ENCODE measurements around the gene ZNF827.

ZNF827 gene

DNA sequence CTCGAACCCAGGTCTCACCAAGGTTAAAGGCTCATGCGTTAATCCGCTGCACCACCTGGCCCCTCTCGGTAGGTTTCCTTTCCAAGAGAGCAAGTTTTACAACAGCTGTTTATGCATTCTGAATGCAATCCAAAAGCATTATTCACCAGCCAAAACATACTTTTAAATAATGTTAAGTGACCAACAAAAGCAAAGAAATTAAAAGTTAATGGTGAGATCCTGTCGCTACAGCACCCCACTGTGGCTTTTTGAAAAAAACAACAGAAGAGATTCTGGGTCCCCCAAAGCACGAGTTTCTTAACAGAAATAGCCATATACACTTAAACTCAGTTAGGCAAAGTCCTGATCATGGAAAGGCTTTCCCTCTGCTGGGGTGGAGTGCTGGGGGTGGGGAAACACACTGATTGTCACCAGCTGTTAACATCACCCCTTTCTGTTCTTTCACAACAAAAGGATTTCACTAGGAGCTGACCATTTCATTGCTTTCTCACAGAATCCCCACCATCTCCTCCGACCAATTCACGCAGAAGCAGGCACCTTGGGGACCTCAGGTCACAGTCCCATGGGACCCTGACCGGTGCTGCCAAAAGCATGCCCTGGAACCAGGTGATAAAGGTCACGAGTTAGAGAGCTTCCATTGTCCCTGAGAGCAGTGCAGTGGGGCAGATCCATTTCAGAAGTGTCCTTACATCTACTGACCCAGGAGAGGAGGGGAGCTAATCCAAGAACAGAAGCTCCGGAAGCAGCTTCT is 51.2 kb downstream of the ZNF827 start:
- peak; percentile 69 for DNase-seq

DNA sequence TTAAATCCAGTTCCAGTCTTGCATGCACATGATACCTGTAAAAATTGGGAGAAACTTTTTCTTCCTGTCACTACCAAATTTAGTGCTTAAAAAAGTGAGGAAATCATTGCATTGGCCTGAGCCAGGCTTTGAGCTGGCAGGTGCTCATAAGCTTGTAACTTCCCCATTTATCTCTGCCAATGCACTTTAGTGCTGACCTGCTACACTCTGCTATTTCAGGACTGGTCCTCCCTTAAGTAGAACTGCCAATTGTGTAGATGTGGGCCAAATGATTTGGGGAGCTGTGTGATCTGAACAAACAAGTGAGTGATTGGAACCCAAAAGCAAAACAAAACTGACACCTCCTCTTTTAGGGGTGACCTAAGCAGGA is 51.8 kb downstream of the ZNF827 start:
- DNase-seq: peak; percentile 51

DNA sequence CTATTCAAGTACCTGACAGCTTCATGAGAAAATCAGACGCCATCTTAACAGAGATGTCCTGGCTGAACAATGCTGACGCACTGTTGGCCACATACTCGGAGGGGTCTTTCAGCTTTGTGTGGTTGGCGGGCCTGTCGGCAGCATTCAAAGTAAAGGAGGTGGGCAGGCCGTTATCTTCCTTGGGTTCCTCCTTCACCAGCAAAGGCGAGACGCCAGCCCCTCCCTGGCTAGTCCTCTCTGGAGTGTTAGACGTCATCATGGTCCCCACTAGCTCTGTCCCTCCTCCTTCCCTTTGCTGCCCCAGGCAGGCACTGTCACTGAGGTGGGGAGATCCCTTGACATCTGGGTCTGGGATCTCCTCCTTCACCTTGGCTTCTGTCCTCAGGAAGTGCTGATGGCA is 53.0 kb downstream of the ZNF827 start:
- no peak for DNase-seq

DNA sequence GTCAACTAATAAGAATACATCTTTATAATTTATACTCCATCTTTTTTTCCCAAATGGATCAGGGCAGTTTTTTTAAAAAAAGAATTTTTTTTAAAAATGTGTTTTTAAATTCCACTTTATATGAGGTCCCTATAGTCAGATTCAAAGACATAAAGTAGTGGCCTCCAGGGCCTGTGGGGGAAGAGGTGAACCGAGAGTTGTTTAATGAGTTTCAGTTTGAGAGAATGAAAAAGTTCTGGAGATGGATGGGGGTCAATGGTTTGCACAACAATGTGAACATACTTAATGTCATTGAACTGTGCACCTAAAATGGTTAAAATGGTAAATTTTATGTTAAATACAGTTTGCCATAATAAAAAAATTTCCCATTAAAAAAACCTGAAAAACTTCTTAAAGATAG is 53.8 kb downstream of the ZNF827 start:
- DNase-seq: no peak

DNA sequence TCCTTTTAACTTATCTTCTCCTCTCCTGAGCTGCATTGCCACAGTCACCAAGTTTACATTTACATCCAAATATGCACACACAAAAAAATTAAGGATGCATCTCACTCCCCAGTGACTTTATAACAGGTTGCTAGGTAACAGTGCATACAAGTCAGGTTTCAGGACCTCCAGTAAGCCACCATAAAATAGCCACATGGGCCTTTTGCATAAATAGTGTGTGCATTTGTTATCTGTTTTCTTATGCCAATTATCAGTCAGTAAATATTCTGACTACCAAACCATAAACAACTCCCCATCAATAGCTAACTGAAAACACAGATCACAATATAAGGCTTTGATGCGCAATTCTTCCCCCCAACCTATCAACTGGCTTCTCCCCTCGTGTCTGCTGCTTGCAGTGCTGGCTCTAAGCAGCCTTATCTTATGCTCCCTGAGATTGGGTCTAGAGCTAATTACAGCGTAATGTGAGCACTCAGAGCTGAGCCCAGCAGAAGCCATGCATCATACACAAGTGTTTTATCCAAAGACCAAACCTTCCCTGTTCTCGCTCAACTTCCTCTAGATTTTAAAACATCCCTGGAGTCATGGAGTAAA is 55.4 kb downstream of the ZNF827 start:
- DNase-seq: no peak

DNA sequence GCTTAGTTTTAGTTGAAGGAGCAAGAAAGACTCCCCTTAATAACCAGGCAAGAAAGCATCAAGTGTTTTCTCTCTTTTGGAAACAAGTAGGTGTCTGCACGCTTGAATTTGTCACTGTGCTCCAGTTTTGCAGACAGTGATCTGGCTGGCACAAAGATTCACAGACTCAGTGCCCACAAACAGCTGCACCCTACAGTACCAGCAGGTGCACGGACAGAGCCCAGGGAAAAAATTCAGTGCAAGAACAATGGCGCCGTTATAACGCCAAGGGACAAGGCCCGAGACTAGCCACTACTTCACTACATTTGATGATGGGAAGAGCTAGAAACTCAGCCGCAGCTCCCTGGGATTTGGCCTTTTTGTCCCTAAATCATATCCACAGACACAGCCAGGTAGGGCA is 56.0 kb downstream of the ZNF827 start:
- DNase-seq: peak; percentile 49

DNA sequence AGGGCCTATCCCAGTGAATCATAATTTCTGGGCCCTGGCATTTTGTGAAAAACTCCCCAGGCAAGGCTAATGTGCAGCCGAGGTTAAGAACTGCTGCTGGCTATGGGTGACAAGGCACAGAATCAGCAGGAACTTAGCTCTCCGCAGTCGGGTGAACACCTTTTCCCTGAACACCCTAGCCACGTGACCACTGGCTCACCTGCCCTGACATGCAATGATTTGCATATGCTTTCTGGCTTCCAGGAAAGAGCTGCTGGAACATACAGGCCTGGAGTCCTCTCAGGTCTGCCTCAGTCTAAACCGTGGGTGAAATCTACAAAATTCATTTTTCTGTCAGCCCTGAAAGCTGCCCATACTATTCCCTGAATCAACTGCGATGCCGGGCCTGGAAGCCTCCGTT is 56.6 kb downstream of the ZNF827 start:
- DNase-seq: no peak

DNA sequence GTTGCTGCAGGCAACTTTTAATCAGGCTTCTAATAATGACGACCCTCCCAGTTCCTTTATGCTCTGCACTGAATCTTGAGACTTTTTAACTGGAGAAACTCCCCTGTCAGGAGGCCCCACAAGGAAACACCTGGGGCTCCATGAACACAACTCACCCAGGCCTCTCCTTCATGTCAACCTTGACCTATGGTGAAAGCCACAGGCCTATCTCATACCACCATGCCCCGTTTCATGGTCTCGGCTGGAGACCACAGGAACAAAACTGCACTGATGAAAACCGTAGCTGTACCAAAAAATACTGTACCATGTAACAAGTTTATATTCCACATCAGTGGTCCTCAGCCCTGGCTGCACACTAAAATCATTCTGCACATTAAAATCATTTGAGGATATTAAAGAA is 57.0 kb downstream of the ZNF827 start:
- DNase-seq: no peak

DNA sequence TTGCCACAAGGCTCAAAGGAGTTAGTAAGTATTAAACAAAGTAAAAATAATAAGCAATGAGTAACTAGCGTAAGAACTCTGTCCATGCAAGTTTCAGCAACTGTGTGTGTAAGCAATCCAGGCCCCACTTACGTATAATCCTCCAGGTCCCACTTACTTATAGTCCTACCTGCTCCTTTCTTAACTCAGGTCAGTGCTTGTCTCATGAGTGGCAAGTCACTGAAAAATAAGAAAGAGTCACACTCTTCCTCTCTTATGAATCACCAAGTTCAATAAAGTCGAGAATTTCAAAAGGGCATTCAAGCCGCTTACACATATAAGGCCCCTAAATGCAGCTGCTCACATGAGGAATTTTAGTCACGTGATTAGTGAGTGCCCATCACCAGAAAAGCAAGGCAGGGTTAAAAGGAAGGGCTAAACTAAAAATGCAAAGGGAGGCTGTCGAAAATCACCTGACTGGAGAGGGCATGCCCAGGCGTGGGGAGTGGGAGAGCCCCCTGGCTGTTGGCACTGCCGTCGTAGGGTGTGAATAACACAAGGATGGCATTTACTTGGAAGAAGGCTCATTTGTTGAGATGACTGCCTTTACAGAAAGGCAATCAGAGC is 58.2 kb downstream of the ZNF827 start:
- DNase-seq: no peak

DNA sequence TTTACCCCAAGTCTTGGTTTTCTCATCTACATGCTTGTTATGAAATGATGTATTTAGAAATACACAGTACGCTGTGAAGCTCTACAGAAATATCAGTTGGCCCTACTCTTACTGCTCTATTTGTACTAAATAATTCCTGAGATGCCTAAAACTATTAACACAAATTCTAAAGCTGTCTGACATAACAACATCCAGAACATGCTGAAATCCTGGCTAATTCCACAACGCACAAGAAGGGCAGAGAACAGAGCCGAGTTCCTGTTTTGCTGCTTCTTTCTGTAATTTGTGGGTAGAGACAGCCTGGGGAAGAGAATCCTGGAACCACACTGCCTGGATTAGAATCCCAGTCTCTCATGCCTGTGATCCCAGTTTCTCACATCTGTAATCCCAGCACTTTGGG is 59.0 kb downstream of the ZNF827 start:
- DNase-seq: no peak

DNA sequence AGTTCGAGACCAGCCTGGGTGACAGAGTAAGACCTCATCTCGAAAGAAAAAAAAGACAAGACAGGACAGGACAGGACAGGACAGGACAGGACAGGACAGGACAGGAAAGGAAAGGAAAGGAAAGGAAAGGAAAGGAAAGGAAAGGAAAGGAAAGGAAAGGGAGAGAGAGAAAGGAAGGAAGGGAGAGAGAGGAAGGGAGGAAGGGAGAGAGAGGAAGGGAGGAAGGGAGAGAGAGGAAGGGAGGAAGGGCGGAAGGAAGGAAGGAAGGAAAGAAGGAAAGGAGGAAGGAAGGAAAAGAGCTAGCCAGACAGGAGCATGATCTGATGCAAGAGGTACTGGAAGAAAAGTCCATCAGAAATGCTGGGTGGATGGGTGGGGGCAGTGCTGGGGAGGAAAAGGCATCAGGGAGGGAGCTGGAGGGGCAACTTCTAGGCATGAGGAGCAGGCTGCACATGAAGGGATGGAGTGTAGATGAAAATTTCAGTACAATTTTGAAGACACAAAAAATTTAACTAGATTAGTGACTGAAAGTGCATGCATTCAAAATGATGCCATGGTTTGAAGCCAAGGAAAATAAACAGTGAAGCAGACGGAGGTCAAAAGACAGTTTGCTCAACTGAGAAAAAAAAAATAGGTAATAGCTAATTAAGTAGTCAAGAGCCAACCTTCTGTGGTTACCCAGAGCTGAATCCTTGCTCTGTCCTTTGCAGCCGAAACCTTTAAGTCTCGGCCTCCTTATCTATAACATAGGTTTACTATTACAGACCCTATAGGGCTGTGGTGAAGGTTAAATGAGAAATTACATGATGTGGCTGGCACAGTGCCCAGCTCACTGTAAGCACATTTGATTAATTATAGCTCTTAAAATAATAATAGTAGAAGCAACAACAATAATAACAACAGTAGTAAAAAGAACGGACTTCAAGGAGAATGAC is 59.9 kb downstream of the ZNF827 start:
- DNase-seq: no peak

DNA sequence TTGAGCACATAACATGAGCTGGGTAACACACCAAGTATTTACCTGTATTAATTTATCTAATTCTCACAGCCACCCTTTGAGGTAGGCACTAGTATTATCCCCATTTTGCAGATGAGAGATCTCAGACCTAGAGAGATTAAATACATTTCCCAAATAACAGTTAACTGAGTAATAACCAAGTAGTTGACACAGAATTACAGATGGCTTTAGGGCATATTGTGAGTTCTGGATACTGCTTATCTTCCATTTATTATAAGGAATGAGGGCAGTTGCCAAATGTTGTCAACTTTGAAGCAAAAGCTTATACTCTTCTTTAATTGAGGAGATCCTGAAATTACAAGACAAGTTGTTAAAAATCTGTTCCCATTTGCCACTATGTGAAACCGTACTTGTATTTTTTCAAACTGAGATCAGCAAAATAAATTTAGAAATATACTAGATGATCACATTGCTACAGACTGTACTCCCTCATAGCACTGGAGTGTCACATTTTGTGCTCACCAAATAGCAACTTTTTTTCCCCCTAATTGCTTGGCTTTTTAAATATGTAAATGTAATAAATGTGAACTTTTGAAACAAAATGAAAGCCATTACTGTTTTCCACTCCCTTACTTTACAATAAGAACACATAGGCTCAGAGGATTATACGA is 62.0 kb downstream of the ZNF827 start:
- DNase-seq: no peak

DNA sequence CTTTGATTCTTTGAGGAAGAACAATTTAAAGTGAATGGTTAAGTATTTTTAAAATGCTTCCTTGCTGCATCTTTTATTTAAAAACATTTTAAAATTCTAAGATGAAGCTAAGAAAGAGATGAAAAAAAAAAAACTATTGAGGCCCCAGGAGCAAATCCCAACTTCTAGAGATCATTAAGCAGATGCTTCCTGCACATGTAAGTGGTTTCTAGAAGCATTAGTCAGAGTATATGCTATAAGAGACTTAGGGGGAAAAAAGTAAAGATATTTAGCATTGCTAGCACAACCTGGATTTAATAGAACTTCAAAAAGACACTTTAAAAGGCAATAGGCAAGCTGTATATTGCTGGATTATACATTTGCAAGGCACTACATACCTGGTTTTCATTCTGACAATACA is 64.7 kb downstream of the ZNF827 start:
- no peak for DNase-seq

DNA sequence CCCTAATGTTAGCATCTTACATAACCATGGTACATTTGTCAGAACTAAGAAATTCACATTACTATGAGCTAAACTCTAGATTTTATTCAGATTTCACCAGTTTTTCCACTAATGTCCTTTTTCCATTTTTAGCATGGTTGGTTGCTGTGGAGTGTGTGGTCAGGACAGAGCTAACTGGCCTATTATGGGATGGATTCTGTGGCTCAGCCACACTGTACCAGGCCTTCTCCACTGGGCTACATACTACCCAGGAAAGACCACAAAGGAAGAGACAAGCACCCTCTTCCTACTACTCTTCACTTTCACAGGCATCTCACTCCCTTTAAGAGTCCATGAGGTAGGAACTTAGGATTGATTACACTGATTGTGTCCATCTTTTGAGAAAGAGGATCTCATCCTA is 67.4 kb downstream of the ZNF827 start:
- no peak for DNase-seq

DNA sequence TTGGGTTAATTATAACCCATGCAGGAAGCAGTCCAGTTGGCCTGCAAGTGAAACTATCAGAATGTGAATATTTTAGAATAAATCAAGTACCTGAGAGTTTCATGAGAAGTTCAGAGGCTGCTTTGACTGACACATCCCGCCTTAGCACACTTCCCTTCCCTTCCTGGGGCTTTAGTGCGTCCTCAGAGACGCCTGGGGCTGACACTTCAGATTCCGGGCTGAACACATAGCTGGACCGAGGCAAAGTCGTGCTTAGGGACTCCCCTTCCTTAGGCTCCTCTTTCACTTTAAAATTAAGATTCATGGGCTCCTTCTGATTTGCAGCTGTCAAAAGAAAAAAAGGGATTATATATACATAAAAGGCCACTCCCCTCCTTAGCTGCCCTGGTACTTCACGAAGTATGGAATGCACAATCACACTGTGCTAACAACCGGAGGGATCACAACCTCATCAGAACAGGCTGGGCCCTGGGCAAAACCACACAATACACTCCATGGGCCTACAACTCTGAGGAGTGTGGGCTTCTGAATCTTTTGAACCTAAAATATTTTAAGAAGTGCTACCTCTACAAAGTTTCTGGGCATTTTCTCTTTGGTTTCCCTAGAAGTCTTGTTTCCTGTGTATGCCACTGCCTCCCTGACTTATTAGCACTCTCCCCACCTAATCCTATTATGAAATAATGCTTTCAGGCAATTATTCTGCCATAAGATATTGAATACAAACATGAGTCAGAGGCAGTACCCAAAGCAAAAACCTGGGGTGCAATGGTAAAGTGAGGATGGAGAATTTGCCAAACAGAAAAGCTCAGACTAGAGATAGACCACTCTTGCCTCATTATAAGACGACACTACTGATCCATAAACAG is 68.2 kb downstream of the ZNF827 start:
- no peak for DNase-seq

DNA sequence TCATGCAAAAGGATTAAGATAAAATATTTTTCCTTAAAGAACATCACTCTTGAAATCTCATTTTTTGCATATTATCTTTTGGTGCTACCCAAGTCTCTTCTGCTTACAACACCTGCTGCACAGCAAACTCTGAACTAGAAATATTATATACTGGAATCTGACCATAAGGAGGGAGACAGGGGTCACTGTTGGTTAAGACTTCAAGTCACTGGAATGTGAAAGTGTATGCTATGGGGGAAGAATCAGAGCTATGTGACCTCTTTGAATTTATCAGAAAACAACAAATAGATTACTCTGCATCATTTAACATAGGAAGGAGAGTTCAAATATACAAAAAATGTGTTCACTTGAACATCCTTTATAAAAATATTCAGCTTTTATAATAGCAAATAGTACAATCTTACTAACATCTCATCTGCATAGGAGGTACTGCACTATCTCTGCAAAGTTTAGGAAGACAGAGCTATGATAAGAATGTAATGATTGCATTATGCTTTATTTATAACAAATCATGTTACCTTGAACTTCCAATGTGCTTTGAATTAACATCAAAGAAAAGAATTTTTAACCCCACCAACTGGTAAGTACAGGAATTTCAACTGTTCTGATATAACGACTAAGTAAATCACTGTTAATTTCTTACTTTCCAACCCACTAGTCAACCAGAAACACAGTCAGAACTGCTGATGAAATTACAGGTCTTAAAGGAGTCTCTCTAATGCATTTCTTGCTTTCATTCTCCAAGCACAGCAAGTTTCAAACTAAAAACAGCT is 69.8 kb downstream of the ZNF827 start:
- no peak for DNase-seq

DNA sequence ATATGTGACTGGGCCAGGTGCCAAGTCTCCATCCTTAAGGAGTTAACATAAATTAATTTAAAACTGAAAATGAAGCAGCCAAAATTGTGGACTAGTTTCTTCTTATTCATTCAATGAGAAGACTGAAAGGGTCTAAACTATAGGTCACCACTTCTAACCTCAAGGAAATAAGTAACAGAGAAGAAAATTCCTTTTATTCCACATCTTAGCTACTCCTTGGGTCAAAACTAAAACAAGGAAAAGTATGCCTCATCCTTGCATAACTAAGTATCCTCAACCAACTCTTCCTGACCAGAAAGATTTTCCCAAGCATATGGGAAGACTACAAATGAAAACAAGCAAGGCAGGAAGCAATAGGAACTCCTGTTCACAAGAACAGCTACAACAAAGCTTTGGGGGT is 71.2 kb downstream of the ZNF827 start:
- DNase-seq: no peak

DNA sequence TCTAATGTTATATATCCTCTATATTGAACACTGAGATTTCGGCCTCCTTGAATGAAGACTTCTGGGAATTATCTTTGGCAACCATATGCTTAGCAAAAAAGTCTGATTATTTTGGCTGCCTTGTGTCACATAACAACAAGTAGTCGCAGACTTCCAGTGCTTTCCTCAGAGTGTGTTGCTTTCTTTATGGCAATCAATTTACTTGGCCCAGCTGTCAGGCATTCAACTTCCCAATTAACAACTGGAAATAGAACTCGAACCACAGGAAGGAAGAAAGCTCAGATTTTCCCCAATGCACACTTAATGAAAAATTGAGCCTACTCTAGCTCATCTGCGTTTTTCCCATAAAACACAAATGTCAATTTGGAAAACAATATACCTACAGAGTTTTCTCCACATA is 71.6 kb downstream of the ZNF827 start:
- DNase-seq: no peak

DNA sequence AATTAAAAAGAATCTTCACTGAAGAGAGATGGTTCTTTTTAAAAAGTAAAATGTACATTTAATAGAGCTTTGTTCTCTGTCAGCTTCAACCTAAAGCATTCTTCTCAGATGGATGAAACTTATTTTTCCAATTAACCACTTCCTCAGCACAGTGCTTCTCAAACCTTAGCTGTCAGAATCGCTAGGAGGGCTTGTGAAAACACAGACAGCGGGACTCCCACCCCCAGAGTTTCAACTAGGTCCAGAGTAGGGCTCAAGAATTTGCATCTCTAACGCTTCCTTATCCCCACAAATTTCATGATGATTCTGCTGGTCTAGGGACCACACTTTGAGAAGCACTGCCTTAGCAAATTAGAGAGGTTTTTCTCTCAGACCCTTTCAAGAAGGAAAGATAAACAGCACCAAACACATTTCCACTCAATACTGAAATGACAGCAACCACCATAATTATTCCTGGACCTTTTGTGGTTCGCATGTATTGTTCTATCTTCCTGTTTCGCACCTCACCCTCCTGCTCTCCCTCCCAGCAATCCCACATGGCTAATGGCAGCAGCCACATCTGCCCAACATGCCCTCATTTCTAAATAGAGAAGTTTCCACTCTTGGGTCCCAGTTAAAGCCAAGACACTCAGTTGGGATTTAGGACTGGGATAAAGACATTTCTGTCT is 73.2 kb downstream of the ZNF827 start:
- DNase-seq: no peak

DNA sequence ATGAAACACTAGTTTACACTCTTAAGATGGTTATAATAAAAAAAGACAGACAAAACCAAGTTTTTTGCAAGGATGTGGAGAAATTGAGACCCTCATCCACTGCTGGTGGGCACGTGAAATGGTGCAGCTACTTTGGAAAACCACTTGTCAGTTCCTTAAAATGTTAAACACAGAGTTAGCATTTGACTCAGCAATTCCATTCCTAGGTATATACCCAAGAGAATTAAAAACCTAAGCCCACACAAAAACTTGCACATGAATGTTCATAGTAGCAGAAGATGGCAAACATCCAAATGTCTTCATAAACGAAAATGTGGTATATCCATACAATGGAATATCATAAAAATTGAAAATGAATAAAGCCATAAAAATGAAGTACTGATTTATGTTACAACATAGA is 75.4 kb downstream of the ZNF827 start:
- no peak for DNase-seq
